Fibroblast of mammary gland (primary cell): ENCODE data around the gene RFTN1.

ENCODE experiments used
- DNase-seq: peaks from one replicate; pipeline ENCODE4 v3.0.0-alpha.2; 2010; ENCODE audit warnings: low read depth
- H3K4me3 ChIP-seq: 2 replicates; pipeline ENCODE4 v1.5.1; 2011; ENCODE audit warnings: low read depth, mild to moderate bottlenecking, low read length, moderate library complexity; ENCODE audit not compliant: control insufficient read depth
- TF ChIP-seq, protein P1 (sequence below): conservative IDR thresholded peaks from 2 replicates; pipeline ENCODE4 v1.5.1; 2011; ENCODE audit warnings: low read depth, low read length, inconsistent platforms; ENCODE audit not compliant: control insufficient read depth, insufficient read depth

The RFTN1 gene

DNA sequence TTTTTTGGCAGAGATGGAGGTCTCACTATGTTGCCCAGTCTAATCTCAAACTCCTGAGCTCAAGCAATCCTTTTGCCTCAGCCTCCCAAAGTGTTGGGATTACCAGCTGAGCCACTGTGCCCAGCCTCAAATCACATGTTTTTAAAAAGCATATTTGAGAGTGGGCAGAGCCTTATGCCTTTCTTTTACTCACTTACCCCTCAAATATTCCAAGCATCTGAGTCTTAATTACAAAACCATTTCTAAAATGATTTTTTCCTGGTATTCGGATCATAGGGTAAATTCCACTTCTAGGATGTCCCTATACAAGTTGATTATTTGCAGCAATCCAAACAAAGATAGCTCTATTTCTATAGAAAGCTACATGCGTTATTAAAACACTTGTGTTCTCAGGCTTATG, 106.1 kb downstream of the RFTN1 start:
- no peak overlapping the region for H3K4me3 ChIP-seq
- DNase-seq = no peak
- TF ChIP-seq, protein P1, sequence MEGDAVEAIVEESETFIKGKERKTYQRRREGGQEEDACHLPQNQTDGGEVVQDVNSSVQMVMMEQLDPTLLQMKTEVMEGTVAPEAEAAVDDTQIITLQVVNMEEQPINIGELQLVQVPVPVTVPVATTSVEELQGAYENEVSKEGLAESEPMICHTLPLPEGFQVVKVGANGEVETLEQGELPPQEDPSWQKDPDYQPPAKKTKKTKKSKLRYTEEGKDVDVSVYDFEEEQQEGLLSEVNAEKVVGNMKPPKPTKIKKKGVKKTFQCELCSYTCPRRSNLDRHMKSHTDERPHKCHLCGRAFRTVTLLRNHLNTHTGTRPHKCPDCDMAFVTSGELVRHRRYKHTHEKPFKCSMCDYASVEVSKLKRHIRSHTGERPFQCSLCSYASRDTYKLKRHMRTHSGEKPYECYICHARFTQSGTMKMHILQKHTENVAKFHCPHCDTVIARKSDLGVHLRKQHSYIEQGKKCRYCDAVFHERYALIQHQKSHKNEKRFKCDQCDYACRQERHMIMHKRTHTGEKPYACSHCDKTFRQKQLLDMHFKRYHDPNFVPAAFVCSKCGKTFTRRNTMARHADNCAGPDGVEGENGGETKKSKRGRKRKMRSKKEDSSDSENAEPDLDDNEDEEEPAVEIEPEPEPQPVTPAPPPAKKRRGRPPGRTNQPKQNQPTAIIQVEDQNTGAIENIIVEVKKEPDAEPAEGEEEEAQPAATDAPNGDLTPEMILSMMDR = no peak

DNA sequence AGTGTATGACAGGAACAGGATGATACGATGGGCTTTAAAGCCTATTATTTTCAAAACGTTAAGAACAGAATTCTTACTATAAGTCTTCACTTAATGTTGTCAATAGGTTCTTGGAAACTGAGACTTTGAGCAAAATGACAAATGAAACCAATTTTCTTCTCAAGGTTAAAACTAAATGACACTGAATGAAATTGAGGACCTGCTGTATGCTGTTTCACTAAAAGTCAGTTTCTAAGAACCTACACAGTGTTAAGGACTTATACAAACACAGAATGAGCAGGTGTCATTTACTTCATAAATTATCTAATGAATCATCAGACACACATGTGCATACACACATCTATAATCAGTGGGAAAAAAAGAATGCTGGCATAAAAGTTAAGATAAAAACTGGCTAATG, 106.9 kb downstream of the RFTN1 start:
- H3K4me3 ChIP-seq = no peak overlapping the region
- no peak for DNase-seq
- TF ChIP-seq, protein P1 = no peak

DNA sequence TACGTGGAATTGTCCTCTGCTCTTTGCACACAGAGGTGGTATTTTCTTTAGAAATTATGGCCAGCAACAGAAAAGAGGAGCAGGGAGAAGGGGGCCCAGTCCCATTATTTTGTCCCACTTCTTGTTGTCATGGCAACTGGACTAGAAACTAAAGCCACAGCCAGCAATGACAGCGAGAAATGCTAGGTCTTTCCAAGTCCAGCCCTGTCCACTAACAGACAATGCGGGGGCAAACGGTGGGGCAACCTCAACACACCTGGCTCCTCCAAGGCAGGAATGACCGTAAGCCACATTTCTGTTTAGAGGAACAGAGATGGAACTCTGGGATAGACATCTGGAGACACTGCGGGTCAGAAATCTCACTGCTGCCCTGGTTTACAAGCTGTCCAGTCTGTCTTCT, 107.3 kb downstream of the RFTN1 start:
- TF ChIP-seq, protein P1 = no peak
- no peak for DNase-seq
- no peak overlapping the region for H3K4me3 ChIP-seq

DNA sequence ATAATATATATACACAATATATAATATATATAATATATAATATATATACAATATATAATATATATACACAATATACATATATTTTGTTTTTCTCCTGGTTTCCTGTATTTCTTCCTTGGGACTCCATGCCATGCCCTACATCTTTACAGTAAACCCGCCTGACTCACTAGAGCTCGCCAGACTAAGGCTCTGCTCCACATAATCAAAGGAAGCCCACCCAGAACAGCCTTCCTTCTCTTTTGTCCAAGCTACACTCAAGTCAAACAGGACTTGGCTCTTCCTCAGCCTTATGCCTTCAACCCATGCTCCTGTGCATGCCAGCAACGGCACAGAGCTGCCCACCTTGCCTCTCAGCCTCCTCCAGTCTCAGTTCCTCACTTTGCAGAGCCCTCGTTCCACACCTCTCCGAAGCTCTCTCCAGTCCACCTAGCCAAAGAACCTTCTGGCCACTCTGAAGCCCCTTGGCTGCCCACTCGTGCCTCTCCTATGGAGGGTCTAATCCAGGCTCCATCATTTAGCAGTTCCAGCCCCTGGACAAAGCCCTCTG, 109.1 kb downstream of the RFTN1 start:
- DNase-seq = no peak
- TF ChIP-seq, protein P1 = no peak
- no peak overlapping the region for H3K4me3 ChIP-seq

DNA sequence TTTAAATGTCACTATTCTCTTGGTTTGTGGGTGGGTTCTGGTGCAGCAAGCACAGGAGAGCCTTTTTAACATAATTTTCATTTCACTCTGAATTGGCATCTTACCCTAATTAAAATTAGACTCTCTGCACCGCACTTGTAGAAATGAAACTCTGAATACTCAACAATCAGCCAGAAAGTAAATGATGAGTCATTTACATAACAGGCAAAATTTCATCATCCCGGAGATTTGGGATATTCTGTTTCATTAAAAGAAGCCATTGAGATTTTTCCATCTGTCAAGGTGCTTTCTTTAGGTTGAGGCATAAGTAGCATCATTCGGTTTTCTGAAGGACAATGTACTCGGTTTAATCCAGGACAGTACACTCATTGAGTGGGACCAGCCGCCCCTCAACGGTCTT, 111.0 kb downstream of the RFTN1 start:
- H3K4me3 ChIP-seq = no peak overlapping the region
- TF ChIP-seq, protein P1 = no peak
- peak; percentile 65 for DNase-seq

DNA sequence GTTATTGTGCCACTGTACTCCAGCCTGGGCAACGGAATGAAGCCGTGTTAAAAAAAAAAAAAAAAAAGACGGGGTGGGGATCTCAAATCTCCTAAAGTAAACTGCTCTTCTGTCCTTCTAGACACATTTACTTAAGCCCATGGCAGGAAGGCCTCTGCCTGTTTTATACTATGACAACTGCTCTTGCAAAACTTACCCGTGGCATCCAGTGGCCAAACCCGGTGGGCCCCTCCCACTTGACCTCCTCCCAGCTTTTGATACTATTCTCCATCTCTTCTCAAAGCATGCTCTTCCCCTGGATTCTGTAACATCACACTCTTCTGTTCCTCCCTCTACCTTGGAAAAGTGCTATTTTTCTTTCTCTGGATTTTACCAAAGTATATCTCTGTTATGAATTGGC, 112.2 kb downstream of the RFTN1 start:
- TF ChIP-seq, protein P1 = no peak
- H3K4me3 ChIP-seq = no peak overlapping the region

More for the DNA sequence above, 112.2 kb downstream of the RFTN1 start:
- DNase-seq = no peak
